ENCODE data around the gene ZNF177.
"Not testable (repeated sequence)": the region's sequence is repeated elsewhere in the genome, so short reads cannot be mapped to it uniquely, and the experiment has no call there.

The ZNF177 gene

GRCh38 chr19:9362905-9363304, at the start of gene ZNF177:
Gene ZNF177, plus strand, starts transcription at chr19:9363013. Its CDS starts 15,299 bp downstream, at chr19:9378312.
- no peak for DNase-seq

- no peak for DNase-seq
Measured at GRCh38 chr19:9313756-9314155, 49.1 kb upstream of the ZNF177 start.

- no peak for DNase-seq
Measured at GRCh38 chr19:9321338-9321737, 41.5 kb upstream of the ZNF177 start.

DNA sequence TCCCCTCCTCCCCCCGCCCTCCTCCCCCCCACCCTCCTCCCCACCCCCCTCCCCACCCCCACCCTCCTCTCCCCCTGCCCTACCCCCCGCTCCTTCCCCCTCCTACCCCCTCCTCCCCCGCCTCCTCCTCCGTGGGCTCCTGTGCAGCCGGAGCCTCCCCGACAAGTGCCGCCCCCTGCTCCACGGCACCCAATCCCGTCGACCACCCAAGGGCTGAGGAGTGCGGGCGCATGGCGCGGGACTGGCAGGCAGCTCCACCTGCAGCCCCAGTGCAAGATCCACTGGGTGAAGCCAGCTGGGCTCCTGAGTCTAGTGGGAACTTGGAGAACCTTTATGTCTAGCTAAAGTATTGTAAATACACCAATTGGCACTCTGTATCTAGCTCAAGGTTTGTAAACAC, 41.1 kb upstream of the ZNF177 start:
- DNase-seq = not testable (repeated sequence)

DNA sequence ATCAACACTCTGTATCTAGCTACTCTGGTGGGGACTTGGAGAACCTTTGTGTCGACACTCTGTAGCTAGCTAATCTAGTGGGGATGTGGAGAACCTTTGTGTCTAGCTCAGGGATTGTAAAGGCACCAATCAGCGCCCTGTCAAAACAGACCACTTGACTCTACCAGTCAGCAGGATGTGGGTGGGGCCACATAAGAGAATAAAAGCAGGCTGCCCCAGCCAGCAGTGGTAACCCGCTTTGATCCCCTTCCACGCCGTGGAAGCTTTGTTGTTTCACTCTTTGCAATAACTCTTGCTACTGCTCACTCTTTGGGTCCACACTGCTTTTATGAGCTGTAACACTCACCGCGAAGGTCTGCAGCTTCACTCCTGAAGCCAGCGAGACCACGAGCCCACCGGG, 40.6 kb upstream of the ZNF177 start:
- DNase-seq = not testable (repeated sequence)

GRCh38 chr19:9323557-9323918, 39.3 kb upstream of the ZNF177 start:
- DNase-seq = peak; percentile 85

DNA sequence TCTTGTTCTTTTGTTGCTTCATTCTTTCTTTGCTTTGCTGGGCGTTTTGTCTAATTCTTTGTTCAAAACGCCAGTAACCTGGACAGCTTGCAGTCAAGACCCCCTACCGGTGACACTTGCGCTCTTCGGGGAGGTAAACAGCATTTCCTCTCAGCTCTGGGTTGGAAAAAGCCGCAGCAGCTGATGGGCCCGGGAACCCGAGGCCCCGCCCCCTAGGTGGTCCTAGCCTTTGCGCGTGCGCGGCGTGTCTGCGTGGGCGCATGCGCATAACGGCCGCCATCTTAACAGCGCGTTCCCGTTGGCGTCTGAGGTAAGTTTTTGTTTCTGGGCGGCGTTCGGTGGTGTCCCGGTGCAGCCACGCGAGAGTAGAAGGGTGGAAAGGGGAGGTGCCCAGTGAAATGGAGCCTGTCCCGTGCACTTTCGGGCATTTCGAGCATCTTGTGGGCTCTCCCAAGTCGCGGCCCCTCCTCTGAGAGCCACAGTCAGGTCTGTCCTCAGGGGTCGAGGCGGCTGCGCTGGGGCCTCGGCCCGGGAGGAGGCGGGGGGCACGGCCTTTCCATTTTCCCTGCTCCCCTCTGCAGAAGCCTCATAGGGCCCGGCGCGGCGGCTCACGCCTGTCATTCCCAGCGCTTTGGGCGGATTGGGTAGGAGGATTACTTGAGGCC, 38.8 kb upstream of the ZNF177 start, which contains the start of gene ZNF559:
Gene ZNF559 (plus strand): TSS at position 261 of the 665 bp plus-strand sequence. CDS start 14,371 bp downstream, outside the sequence.
- peak; percentile 77 for DNase-seq

GRCh38 chr19:9324584-9324962, 38.2 kb upstream of the ZNF177 start:
- no peak for DNase-seq

DNA sequence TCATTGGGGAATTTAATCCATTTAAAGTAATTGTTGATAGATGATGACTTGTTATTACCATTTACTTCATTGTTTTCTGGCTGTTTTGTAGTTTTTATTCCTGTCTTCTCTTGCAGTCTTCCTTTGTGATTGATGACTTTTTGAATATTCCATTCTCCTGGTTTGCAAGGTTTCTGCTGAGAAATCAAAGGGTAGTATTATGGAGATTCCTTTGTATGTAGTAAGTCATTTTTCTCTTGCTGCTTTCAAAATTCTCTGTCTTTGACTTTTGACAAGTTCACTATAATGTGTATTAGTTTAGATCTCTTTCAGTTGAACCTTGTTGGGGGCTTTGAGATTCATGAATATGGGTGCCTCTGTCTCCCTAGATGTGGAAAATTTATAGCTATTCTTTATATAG, 32.8 kb upstream of the ZNF177 start:
- DNase-seq = no peak

DNA sequence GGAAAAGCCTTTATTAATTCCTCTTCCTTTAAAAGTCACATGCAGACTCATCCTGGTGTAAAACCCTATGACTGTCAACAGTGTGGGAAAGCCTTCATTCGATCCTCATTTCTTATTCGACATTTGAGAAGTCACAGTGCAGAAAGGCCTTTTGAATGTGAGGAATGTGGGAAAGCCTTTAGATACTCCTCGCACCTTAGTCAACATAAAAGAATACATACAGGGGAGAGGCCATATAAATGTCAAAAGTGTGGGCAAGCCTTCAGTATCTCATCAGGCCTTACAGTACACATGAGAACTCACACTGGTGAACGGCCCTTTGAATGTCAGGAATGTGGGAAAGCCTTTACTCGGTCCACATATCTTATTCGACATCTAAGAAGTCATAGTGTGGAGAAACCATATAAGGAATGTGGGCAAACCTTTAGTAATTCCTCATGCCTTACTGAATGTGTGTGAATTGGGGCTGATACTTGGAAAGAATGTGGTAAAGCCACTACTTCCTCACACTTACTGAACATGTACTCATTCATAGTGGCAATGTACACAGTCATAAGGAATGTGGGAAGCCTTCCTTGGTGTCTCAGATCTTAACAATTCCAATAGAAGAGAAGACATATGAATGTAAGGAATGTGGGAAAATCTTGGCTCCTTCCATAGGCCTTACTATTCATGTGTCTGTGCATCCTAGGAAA, 20.1 kb upstream of the ZNF177 start:
- no peak for DNase-seq

DNA sequence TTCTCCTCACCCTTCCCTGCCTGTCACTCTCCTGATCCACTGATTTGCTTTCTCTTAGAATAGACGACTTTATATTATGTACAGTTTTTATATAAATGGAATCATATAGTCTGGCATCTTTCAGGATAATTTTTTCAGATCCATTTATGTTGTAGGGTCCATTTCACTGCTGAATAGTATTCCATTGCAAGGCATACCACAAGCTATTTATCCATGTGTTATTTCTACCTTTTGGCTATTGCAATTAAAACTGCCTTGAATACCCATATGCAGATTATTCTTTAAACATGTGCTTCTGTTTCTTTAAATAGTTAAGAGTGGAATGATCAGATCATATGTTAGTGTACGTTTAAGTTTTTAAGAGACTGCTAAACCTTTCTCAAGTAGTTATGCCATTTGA, 17.8 kb upstream of the ZNF177 start:
- DNase-seq = no peak

- DNase-seq = no peak
Measured at GRCh38 chr19:9348253-9348652, 14.6 kb upstream of the ZNF177 start.

DNA sequence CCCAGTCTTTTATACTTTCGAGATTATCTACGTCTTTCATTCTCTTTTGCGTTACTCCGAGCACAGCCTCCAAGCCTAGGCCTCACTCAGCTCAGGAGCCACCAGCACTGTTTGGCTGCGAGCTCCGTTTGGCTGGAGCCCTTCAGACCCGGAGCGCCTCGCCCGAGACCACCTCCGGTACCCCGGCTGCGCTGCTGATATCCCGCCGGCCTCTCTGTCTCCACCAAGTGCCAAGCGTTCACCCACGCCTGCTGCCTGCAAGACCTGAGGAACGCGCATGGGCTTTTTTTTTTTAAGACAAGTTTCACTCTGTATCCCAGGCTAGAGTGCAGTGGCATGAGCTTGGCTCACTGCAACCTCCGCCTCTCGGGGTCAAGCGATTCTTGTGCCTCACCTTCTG, 14.1 kb upstream of the ZNF177 start:
- no peak for DNase-seq

DNA sequence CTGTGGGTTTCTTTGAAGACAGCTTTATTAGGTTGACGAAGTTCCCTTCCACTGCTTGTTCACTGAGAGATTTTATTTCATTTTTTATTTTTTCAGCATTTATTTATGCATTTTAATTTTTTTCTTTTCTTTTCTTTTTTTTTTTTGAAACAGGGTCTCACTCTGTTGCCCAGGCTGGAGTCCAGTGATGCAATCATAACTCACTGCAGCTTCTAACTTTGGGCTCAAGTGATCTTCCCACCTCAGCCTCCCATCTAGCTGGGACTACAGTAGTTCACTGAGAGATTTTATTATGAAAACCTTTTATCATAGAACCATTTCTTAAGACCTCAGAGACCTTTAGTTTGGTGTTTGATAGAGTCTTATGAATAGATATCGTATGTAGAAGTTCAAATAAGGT, 10.3 kb upstream of the ZNF177 start:
- no peak for DNase-seq

DNA sequence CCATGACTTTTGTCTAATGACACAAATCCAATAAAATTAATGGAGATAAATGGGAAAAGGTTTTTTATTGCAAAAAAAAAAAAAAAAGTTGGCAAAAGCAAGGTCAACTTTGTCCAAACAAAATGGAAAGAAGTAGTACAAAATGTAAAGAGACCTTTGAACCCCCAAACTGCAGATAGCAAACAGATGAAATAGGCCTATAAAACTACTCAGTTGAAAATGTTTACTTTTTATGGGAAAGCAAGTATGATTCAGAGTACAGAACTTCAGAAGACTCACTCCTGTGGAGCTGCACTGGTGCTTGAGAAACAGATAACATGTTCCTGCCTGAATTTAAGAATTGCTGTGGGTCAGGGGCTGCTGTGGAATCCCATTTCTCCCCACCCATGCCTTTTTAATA, 9.8 kb upstream of the ZNF177 start:
- DNase-seq = no peak

GRCh38 chr19:9354651-9355050, 8.2 kb upstream of the ZNF177 start:
- DNase-seq = no peak

GRCh38 chr19:9370738-9371619, 8.2 kb downstream of the ZNF177 start:
- DNase-seq = no peak

GRCh38 chr19:9381361-9381785, 18.6 kb downstream of the ZNF177 start:
- no peak for DNase-seq

- peak; percentile 38 for DNase-seq
Measured at GRCh38 chr19:9406798-9407352, 44.1 kb downstream of the ZNF177 start.

- no peak for DNase-seq
Measured at GRCh38 chr19:9407827-9408226, 45.0 kb downstream of the ZNF177 start.

DNA sequence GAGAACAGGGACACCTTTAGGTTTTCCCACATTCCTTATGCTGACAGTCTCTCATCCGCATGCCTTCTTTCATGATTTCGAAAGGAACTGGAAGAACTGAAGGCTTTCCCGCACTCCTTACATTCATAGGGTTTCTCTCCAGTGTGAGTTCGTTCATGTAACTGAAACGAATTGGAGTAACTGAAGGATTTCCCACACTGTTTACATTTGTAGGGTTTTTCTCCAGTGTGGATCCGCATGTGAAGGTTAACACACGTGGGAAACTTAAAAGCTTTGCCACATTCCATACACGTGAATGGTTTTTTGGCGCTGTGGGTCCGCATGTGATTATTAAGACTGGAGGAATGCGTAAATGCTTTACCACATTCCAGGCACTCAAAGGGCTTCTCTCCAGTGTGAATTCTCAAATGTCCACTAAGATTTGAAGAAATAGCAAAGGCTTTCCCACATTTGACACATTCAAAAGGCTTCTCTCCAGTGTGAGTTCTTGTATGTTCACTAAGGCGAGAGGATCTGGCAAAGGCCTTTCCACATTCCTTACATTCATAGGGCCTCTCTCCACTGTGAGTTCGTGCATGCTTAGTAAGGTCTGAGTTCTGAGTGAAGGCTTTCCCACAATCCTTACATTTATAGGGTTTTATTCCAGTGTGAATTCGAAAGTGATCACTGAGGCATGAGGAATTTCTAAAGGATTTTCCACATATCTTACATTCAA, 50.6 kb downstream of the ZNF177 start:
- DNase-seq = no peak

DNA sequence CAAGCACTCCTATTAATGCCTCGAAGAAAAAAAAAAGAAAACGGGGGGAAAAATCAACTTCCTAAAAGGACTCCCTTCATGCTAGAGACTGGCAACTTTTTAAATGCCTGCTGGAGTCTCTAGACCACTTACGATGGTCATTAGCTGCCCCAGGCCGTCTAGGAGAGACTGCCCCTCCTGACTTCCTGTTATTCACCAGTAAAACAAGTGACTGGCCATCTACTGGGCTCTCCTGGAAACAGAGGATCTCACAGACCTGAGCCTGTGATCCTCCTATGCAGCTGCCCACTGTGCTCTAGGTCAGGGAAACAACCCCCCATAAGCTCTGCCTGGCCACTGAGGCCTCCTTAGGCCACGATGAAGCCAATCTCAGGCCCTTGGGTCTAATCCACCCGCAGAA, 65.1 kb downstream of the ZNF177 start:
- no peak for DNase-seq

- DNase-seq = no peak
Measured at GRCh38 chr19:9430444-9430843, 67.6 kb downstream of the ZNF177 start.

Measured in SHP77 treated with DMSO at 0.1 percent for 48 hours (cell line).